ENCODE measurements around the gene ALDH18A1.

DNA sequence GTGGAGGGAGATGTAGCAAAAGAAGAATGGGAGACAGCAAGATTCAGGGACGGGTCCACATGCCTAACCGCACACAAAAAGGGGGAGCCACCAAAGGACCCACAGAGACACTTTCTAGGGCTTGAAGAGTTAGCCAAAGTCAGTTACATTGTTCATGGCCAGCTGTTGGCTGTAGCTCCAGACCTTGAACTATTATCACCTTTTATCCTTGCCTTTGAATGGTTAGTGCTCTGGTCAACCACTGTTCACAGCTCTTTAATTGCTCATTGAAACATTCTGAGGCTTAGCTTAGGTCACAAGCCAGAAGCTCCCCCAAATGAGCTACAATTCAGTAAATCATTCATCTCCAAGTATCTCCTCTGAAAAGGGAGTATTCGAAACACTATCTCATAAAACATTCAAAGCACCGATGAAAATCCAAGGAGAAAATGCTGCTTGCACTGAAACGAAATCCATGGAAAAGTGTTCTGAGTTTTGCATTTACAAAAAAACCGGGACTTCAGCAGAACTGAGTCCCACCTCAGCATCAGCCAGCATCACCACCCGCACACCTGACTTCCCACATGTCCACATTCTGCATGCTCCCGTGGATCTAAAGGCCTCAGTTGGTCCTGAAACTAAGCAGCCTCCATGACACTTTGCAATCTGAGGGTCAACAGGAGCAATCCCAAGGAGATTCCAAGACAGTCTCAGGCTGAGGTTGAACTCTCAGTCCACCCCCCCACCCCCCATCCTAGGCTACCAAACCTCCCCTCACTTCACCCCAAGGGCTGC, 99.3 kb downstream of the ALDH18A1 start:
- TF ChIP-seq EZH2 (IDR thresholded peaks at IDR 0.05) (no peak), POLR2AphosphoS5 (IDR thresholded peaks at IDR 0.05; ENCODE audit: borderline replicate concordance, low read depth, low read length) (no peak)

Measured in SK-N-MC (cell line).